ENCODE measurements around the gene PHC3. TPM values are rescaled to one million over a fixed set of nuclear protein-coding genes. Genes with fewer than 3 reads are reported as not detected.

PHC3 gene
- total RNA-seq, 1 donor from 2014 or later: 32.4 TPM

DNA sequence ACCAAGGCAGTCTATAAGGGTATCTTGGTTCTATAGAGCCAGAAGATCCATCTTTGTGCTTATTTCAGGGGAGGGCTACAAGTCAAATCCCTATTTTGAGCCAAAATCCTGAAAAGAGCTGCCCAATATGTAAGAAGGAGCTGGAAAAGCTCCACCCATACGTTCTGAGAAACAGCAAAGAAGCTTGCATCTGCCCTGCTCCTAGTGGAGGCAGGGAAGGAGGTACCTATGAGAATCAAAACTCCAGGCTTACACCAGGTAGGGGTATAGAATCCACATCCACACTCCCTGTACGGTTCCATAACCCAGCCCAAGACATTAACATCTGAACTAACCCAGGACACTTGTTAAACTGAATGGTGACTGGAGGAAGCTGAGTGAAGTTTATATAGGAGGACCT, 30.0 kb downstream of the PHC3 start:
- H3K4me3 Mint-ChIP-seq (ENCODE audit: unreplicated experiment): no peak overlapping the region
- H3K4me1 Mint-ChIP-seq (ENCODE audit: unreplicated experiment): peaks cover 18% of the 10 kb centered on the region
- TF ChIP-seq, protein P1, sequence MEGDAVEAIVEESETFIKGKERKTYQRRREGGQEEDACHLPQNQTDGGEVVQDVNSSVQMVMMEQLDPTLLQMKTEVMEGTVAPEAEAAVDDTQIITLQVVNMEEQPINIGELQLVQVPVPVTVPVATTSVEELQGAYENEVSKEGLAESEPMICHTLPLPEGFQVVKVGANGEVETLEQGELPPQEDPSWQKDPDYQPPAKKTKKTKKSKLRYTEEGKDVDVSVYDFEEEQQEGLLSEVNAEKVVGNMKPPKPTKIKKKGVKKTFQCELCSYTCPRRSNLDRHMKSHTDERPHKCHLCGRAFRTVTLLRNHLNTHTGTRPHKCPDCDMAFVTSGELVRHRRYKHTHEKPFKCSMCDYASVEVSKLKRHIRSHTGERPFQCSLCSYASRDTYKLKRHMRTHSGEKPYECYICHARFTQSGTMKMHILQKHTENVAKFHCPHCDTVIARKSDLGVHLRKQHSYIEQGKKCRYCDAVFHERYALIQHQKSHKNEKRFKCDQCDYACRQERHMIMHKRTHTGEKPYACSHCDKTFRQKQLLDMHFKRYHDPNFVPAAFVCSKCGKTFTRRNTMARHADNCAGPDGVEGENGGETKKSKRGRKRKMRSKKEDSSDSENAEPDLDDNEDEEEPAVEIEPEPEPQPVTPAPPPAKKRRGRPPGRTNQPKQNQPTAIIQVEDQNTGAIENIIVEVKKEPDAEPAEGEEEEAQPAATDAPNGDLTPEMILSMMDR (IDR thresholded peaks at IDR 0.05; ENCODE audit: unreplicated experiment): no peak
- H3K9me3 Mint-ChIP-seq (ENCODE audit: unreplicated experiment): no peaks in the 10 kb centered on the region
- H3K27me3 Mint-ChIP-seq (ENCODE audit: unreplicated experiment): no peaks in the 10 kb centered on the region
- H3K36me3 Mint-ChIP-seq (ENCODE audit: low read depth, unreplicated experiment): peaks cover 6% of the 10 kb centered on the region
- no peak overlapping the region for H3K27ac Mint-ChIP-seq (ENCODE audit: unreplicated experiment)
- no peak for DNase-seq (ENCODE audit: low spot score)

DNA sequence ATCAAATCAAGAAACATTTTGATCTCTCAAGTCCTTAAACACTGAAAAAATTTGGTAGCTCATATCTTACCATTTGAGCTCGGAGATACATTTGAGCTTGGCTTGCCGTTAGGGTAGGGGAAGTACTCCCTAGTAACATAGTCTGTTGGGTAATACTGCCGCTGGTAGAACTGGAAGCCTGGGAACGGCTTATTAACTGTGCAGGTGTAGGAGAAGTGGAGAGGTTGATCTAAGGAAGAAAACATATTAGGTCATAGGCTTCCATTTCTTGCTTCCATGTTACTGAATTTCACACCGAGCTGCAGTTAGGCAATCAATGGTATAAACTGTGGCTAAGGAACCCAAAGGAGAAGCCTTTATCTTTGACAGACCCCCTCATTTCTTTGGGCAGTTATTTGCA, 32.5 kb downstream of the PHC3 start:
- Mint-ChIP-seq H3K36me3 (ENCODE audit: low read depth, unreplicated experiment) (peaks cover 4% of the 10 kb centered on the region), H3K4me1 (ENCODE audit: unreplicated experiment) (peaks cover 6% of the 10 kb centered on the region), H3K9me3 (ENCODE audit: unreplicated experiment) (no peaks in the 10 kb centered on the region), H3K27me3 (ENCODE audit: unreplicated experiment) (no peaks in the 10 kb centered on the region), H3K27ac (ENCODE audit: unreplicated experiment) (no peak overlapping the region), H3K4me3 (ENCODE audit: unreplicated experiment) (no peak overlapping the region)
- DNase-seq (ENCODE audit: low spot score): no peak
- TF ChIP-seq, protein P1 (IDR thresholded peaks at IDR 0.05; ENCODE audit: unreplicated experiment): no peak

DNA sequence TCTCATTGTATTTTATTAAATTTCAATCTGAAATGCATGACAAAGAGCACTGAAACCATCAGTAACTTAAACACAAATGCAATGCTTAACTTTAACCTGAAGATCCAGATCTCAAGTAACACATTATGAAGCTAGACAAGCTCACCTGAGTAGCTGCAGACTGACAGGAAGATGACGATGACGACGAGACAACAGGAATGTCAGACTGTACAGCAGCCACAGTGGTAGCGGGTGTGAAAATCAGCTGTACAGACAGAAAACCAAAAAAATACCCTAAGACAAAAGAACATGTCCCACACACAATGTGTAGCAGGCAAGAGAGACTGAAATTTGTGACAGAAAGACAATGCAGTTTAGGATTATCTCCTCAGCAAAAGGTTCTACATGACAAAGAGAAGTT, 36.3 kb downstream of the PHC3 start:
- no peak overlapping the region for H3K27ac Mint-ChIP-seq (ENCODE audit: unreplicated experiment)
- TF ChIP-seq, protein P1 (IDR thresholded peaks at IDR 0.05; ENCODE audit: unreplicated experiment): no peak
- no peaks in the 10 kb centered on the region for H3K9me3 Mint-ChIP-seq (ENCODE audit: unreplicated experiment)
- no peaks in the 10 kb centered on the region for H3K4me1 Mint-ChIP-seq (ENCODE audit: unreplicated experiment)
- no peak for DNase-seq (ENCODE audit: low spot score)
- no peaks in the 10 kb centered on the region for H3K27me3 Mint-ChIP-seq (ENCODE audit: unreplicated experiment)
- H3K36me3 Mint-ChIP-seq (ENCODE audit: low read depth, unreplicated experiment): peaks cover 3% of the 10 kb centered on the region
- no peak overlapping the region for H3K4me3 Mint-ChIP-seq (ENCODE audit: unreplicated experiment)

DNA sequence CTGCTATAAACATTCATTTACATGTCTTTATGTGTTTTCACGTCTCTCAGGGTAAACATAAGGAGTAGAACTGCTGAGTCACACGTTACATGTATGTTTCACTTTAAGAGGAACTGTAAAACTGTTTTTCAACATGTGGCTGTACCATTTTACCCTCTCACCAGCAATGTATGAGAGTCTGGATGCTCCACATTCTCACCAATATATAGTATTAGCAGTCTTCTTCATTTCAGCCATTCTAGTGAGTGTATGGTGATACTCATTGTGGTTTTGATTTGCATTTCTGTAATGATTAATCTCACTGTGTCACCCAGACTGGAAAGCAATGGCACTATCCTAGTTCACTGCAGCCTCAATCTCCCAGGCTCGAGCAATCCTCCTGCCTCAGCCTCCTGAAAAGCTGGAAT, 37.1 kb downstream of the PHC3 start:
- no peak overlapping the region for H3K4me3 Mint-ChIP-seq (ENCODE audit: unreplicated experiment)
- no peaks in the 10 kb centered on the region for H3K4me1 Mint-ChIP-seq (ENCODE audit: unreplicated experiment)
- H3K27me3 Mint-ChIP-seq (ENCODE audit: unreplicated experiment): no peaks in the 10 kb centered on the region
- no peaks in the 10 kb centered on the region for H3K9me3 Mint-ChIP-seq (ENCODE audit: unreplicated experiment)
- H3K27ac Mint-ChIP-seq (ENCODE audit: unreplicated experiment): no peak overlapping the region
- TF ChIP-seq, protein P1 (IDR thresholded peaks at IDR 0.05; ENCODE audit: unreplicated experiment): no peak
- peaks cover 3% of the 10 kb centered on the region for H3K36me3 Mint-ChIP-seq (ENCODE audit: low read depth, unreplicated experiment)
- no peak for DNase-seq (ENCODE audit: low spot score)

DNA sequence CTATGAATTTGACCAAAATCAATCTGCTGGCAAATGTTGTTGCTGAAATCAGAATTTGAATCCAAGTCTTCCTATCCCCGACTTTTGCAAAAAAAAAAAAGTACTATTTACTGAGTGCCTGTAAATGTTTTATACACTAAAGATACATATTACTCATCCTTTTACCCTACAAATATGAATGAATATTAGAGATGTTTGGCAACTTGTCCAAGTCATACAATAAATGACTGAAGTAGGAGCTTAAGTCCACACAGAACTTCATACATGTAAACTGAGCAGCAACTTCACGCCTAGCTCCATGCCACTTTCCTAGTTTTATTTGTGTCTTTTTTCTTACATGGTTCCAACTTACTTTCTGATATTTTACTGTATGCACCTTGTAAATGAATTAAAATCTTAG, 39.2 kb downstream of the PHC3 start:
- no peak overlapping the region for H3K4me3 Mint-ChIP-seq (ENCODE audit: unreplicated experiment)
- H3K36me3 Mint-ChIP-seq (ENCODE audit: low read depth, unreplicated experiment): peaks cover 3% of the 10 kb centered on the region

More for the DNA sequence above, 39.2 kb downstream of the PHC3 start:
- Mint-ChIP-seq H3K4me1 (ENCODE audit: unreplicated experiment) (no peaks in the 10 kb centered on the region), H3K27me3 (ENCODE audit: unreplicated experiment) (no peaks in the 10 kb centered on the region), H3K9me3 (ENCODE audit: unreplicated experiment) (no peaks in the 10 kb centered on the region), H3K27ac (ENCODE audit: unreplicated experiment) (no peak overlapping the region)
- TF ChIP-seq, protein P1 (IDR thresholded peaks at IDR 0.05; ENCODE audit: unreplicated experiment): no peak
- no peak for DNase-seq (ENCODE audit: low spot score)

Data from endothelial cell (in vitro differentiated cells).